OCI-LY7 (cell line): ENCODE results near the gene NF2. TPM values are rescaled to one million over a fixed set of nuclear protein-coding genes. Genes with fewer than 3 reads are reported as not detected.

Experiments used
- BruUV-seq: library from RNA; stranded (reverse); fragments of 400-500 nt; replicated peaks from 2 replicates; lab custom pipeline; 2021; lab: Mats Ljungman, UMichigan
- CTCF ChIA-PET: fragments of 300-600 bp; sonication (Branson Sonifier 250); formaldehyde crosslinking; loops from one replicate; lab custom pipeline; 2022; ENCODE audit warnings: antibody characterized with exemption; ENCODE audit not compliant: unreplicated experiment; lab: Charles Lee
- POLR2A ChIA-PET: fragments of 300-600 bp; sonication (Branson Sonifier 250); formaldehyde crosslinking; loops from one replicate; lab custom pipeline; 2022; ENCODE audit warnings: antibody characterized with exemption; lab: Charles Lee
- DNase-seq: peaks from one replicate; pipeline ENCODE4 v3.0.0-alpha.2; 2015; ENCODE audit warnings: low spot score
- H2AFZ ChIP-seq: fragments of 200-600 bp; sonication (generic), shearing (Covaris generic); 2 replicates; pipeline ENCODE4 v1.6.1; 2014; ENCODE audit warnings: mild to moderate bottlenecking, antibody characterized with exemption, low read length, moderate library complexity
- H3K27ac ChIP-seq: fragments of 200-600 bp; sonication (generic); 2 replicates; pipeline ENCODE4 v1.5.1; 2014; ENCODE audit warnings: mixed run types, low read depth, mild to moderate bottlenecking, moderate library complexity, low read length, inconsistent platforms; ENCODE audit not compliant: poor library complexity, severe bottlenecking
- H3K36me3 ChIP-seq: fragments of 200-600 bp; sonication (generic); 2 replicates; pipeline ENCODE4 v1.6.1; 2014; ENCODE audit warnings: mild to moderate bottlenecking, antibody characterized with exemption, low read length, moderate library complexity, mixed read lengths; ENCODE audit not compliant: insufficient read depth
- H3K4me1 ChIP-seq: fragments of 200-600 bp; sonication (generic); 2 replicates; pipeline ENCODE4 v1.5.1; 2014; ENCODE audit warnings: mild to moderate bottlenecking, low read length; ENCODE audit not compliant: insufficient read depth, poor library complexity, severe bottlenecking
- H3K4me2 ChIP-seq: fragments of 200-600 bp; sonication (generic); 2 replicates; pipeline ENCODE4 v1.6.1; 2014; ENCODE audit warnings: mild to moderate bottlenecking, low read length
- H3K4me3 ChIP-seq: fragments of 200-600 bp; sonication (generic); 2 replicates; pipeline ENCODE4 v1.5.1; 2014; ENCODE audit warnings: mild to moderate bottlenecking, low read depth, low read length; ENCODE audit not compliant: poor library complexity, severe bottlenecking
- H3K79me2 ChIP-seq: fragments of 200-600 bp; sonication (generic); 2 replicates; pipeline ENCODE4 v1.6.1; 2016; ENCODE audit warnings: low read depth, mild to moderate bottlenecking, low read length, moderate library complexity, mixed read lengths; ENCODE audit not compliant: insufficient read depth
- H3K9me2 ChIP-seq: fragments of 200-600 bp; sonication (generic); 2 replicates; pipeline ENCODE4 v1.6.1; 2016; ENCODE audit warnings: mild to moderate bottlenecking, low read length, mixed read lengths; ENCODE audit not compliant: insufficient read depth
- H3K9me3 ChIP-seq: fragments of 200-600 bp; sonication (generic); 2 replicates; pipeline ENCODE4 v1.6.1; 2014; ENCODE audit warnings: mild to moderate bottlenecking, mixed run types, low read length, mixed read lengths
- H4K20me1 ChIP-seq: fragments of 200-600 bp; sonication (generic); 2 replicates; pipeline ENCODE4 v1.6.1; 2014; ENCODE audit warnings: mild to moderate bottlenecking, antibody characterized with exemption, low read length, moderate library complexity, mixed read lengths; ENCODE audit not compliant: insufficient read depth
- CTCF ChIP-seq: fragments of 200-600 bp; sonication (generic); conservative IDR thresholded peaks from 2 replicates; pipeline ENCODE4 v1.5.1; 2014; ENCODE audit warnings: mild to moderate bottlenecking, antibody characterized with exemption, low read length, moderate library complexity, mixed read lengths
- EZH2phosphoT487 ChIP-seq: fragments of 200-600 bp; sonication (generic); IDR thresholded peaks from 2 replicates; pipeline ENCODE4 v1.6.1; 2018; ENCODE audit warnings: low read depth, borderline replicate concordance, mild to moderate bottlenecking, mixed run types, antibody characterized with exemption, low read length, moderate library complexity, mixed read lengths
- intact Hi-C: fragments of 100-400 bp; cut with micrococcal nuclease; formaldehyde crosslinking; loops from one replicate; pipeline ENCODE4 v1.10.0; 2022; ENCODE audit not compliant: unreplicated experiment
- total RNA-seq, 2 experiments: library from RNA; depleted of rRNA in 1 of 2; stranded (reverse); fragments of >200 nt in 1 of 2; shearing (Covaris generic) in 1 of 2; gene quantifications; 2 replicates each; pipeline ENCODE4 v1.2.3, GENCODE V29; 2014 to 2022

Gene NF2
- total RNA-seq, 2 experiments from 2014 or later = 22.2 to 34.8 TPM

GRCh38 chr22:29729161-29729560 lies 125.7 kb downstream of the NF2 start:
- Histone ChIP-seq H3K4me2 (no peak overlapping the region), H3K4me1 (no peaks in the 10 kb centered on the region), H4K20me1 (no peaks in the 10 kb centered on the region), H2AFZ (no peak overlapping the region), H3K4me3 (no peak overlapping the region), H3K27ac (no peak overlapping the region), H3K9me2 (no peaks in the 10 kb centered on the region), H3K36me3 (no peaks in the 10 kb centered on the region), H3K79me2 (no peaks in the 10 kb centered on the region), H3K9me3 (no peaks in the 10 kb centered on the region)
- TF ChIP-seq CTCF (no peak), EZH2phosphoT487 (no peak)
- no peak for DNase-seq
- POLR2A ChIA-PET = no interaction called here
- intact Hi-C loops = no loop called here
- no TSS peak for BruUV-seq
- CTCF ChIA-PET = no interaction called here

GRCh38 chr22:29731058-29731850 lies 127.8 kb downstream of the NF2 start:
- POLR2A ChIA-PET = no interaction called here
- TF ChIP-seq EZH2phosphoT487 (no peak), CTCF (no peak)
- CTCF ChIA-PET = no interaction called here
- H3K36me3 ChIP-seq = no peaks in the 10 kb centered on the region
- no peak overlapping the region for H3K4me3 ChIP-seq
- no peaks in the 10 kb centered on the region for H3K9me2 ChIP-seq
- no peaks in the 10 kb centered on the region for H3K4me1 ChIP-seq
- DNase-seq = no peak
- no peaks in the 10 kb centered on the region for H3K9me3 ChIP-seq
- no peak overlapping the region for H3K27ac ChIP-seq
- H2AFZ ChIP-seq = no peak overlapping the region
- no peak overlapping the region for H3K4me2 ChIP-seq
- intact Hi-C loops = no loop called here
- BruUV-seq = no TSS peak
- H3K79me2 ChIP-seq = no peaks in the 10 kb centered on the region
- H4K20me1 ChIP-seq = no peaks in the 10 kb centered on the region

- no peaks in the 10 kb centered on the region for H3K9me3 ChIP-seq
- TF ChIP-seq CTCF (no peak), EZH2phosphoT487 (no peak)
- H3K4me3 ChIP-seq = no peak overlapping the region
- H3K36me3 ChIP-seq = no peaks in the 10 kb centered on the region
- no peak for DNase-seq
- no peak overlapping the region for H3K27ac ChIP-seq
- H3K9me2 ChIP-seq = no peaks in the 10 kb centered on the region
- H4K20me1 ChIP-seq = no peaks in the 10 kb centered on the region
- intact Hi-C loops = no loop called here
- no peaks in the 10 kb centered on the region for H3K4me1 ChIP-seq
- CTCF ChIA-PET = no interaction called here
- no TSS peak for BruUV-seq
- no peak overlapping the region for H2AFZ ChIP-seq
- H3K79me2 ChIP-seq = no peaks in the 10 kb centered on the region
- POLR2A ChIA-PET = no interaction called here
- no peak overlapping the region for H3K4me2 ChIP-seq
Observed at GRCh38 chr22:29732883-29733282, 129.4 kb downstream of the NF2 start.
